HepG2 (cell line): ENCODE measurements around the gene PRELID1. TPM values are rescaled to one million over a fixed set of nuclear protein-coding genes. Genes with fewer than 3 reads are reported as not detected.

Experiments used
- AGO1 ChIP-seq: fragments of 200-400 bp; formaldehyde crosslinking; IDR thresholded peaks from 2 replicates; pipeline ENCODE4 v1.6.1; 2017; ENCODE audit warnings: mild to moderate bottlenecking, low read depth, low read length, moderate library complexity; ENCODE audit not compliant: poor library complexity, severe bottlenecking
- BORCS8-MEF2B ChIP-seq: sonication (generic); formaldehyde crosslinking; IDR thresholded peaks from 2 replicates; pipeline ENCODE4 v1.8.0; 2022; ENCODE audit warnings: mild to moderate bottlenecking, missing genetic modification reagents
- FOXA3 ChIP-seq: IDR thresholded peaks from 2 replicates; pipeline ENCODE4 v1.6.1; 2016; ENCODE audit warnings: missing genetic modification reagents, missing compliant biosample characterization
- MYC ChIP-seq: sonication (generic); formaldehyde crosslinking; IDR thresholded peaks from 2 replicates; pipeline ENCODE4 v1.9.0; 2021; ENCODE audit warnings: missing genetic modification reagents, borderline replicate concordance
- RBM39 ChIP-seq: fragments of 200-400 bp; formaldehyde crosslinking; IDR thresholded peaks from one replicate; pipeline ENCODE4 v1.6.1; 2018; ENCODE audit warnings: antibody characterized with exemption, mild to moderate bottlenecking, low read depth, low read length; ENCODE audit not compliant: poor library complexity, severe bottlenecking
- SMYD3 ChIP-seq: sonication (generic); formaldehyde crosslinking; IDR thresholded peaks from 2 replicates; pipeline ENCODE4 v1.8.1; 2023; ENCODE audit warnings: mild to moderate bottlenecking, missing genetic modification reagents
- TBL1XR1 ChIP-seq: fragments of 150-350 bp; IDR thresholded peaks from 2 replicates; pipeline ENCODE4 v1.6.1; 2014; ENCODE audit warnings: borderline replicate concordance, low read length; ENCODE audit not compliant: partially characterized antibody
- TEAD3 ChIP-seq: optimal IDR thresholded peaks from 2 replicates; pipeline ENCODE3; 2016; ENCODE audit warnings: borderline replicate concordance
- ZFP41 ChIP-seq: sonication (generic); formaldehyde crosslinking; IDR thresholded peaks from 2 replicates; pipeline ENCODE4 v1.4.0; 2020; ENCODE audit warnings: mild to moderate bottlenecking, missing genetic modification reagents, borderline replicate concordance
- ZFYVE20 ChIP-seq: sonication (generic); formaldehyde crosslinking; IDR thresholded peaks from 2 replicates; pipeline ENCODE4 v1.8.0; 2023; ENCODE audit warnings: low read depth, mild to moderate bottlenecking, moderate library complexity, missing genetic modification reagents, borderline replicate concordance
- ZNF256 ChIP-seq: sonication (generic); formaldehyde crosslinking; conservative IDR thresholded peaks from 2 replicates; pipeline ENCODE4 v1.4.0; 2020; ENCODE audit warnings: missing genetic modification reagents
- ZNF703 ChIP-seq: sonication (generic); formaldehyde crosslinking; IDR thresholded peaks from 2 replicates; pipeline ENCODE4 v1.5.1; 2020; ENCODE audit warnings: missing genetic modification reagents, mild to moderate bottlenecking, moderate library complexity, borderline replicate concordance
- ZSCAN31 ChIP-seq: sonication (generic); formaldehyde crosslinking; IDR thresholded peaks from 2 replicates; pipeline ENCODE4 v1.5.0; 2020; ENCODE audit warnings: low read depth, mild to moderate bottlenecking, missing genetic modification reagents
- polyA plus RNA-seq, 8 experiments: library from polyadenylated mRNA; depleted of rRNA in 3 of 8; stranded (reverse) in 7 of 8; unstranded in 1 of 8; fragments of >200 nt; fragmentation: Illumina TruSeq in 4 of 8; extraction: Trizol in 4 of 8; gene quantifications; 2 replicates each; pipeline versions ENCODE4 v1.2.1 to v1.2.3, GENCODE V29; 2011 to 2016; ENCODE audit warnings: low read depth in 4 of 8, missing spikeins in 1 of 8, mixed read lengths in 1 of 8; ENCODE audit not compliant: insufficient read depth in 1 of 8
- total RNA-seq, 5 experiments: library from RNA; depleted of rRNA; stranded (reverse); fragments of >200 nt; fragmentation: Illumina TruSeq; extraction: Trizol; gene quantifications; 2 replicates each; pipeline ENCODE4 v1.2.3, GENCODE V29; 2016; ENCODE audit warnings: low read depth in 1 of 5
- TF ChIP-seq, protein P1 (sequence below), 2 experiments: sonication (generic) in 1 of 2; formaldehyde crosslinking in 1 of 2; IDR thresholded peaks; 2 replicates each; pipeline versions ENCODE4 v1.5.1 to v1.6.1; 2011 to 2020; ENCODE audit warnings: borderline replicate concordance in 1 of 2, low read depth in 1 of 2, low read length in 1 of 2, mild to moderate bottlenecking in 1 of 2, missing genetic modification reagents in 1 of 2, moderate library complexity in 1 of 2
- TF ChIP-seq, protein P2 (sequence below): sonication (generic); formaldehyde crosslinking; conservative IDR thresholded peaks from 2 replicates; pipeline ENCODE4 v1.8.1; 2023; ENCODE audit warnings: missing genetic modification reagents
- TF ChIP-seq, protein P3 (sequence below): sonication (generic); formaldehyde crosslinking; IDR thresholded peaks from 2 replicates; pipeline ENCODE4 v1.4.0; 2020; ENCODE audit warnings: missing genetic modification reagents
- TF ChIP-seq, protein P4 (sequence below): sonication (generic); formaldehyde crosslinking; IDR thresholded peaks from 2 replicates; pipeline ENCODE4 v1.5.1; 2020; ENCODE audit warnings: missing genetic modification reagents, mild to moderate bottlenecking, borderline replicate concordance
- TF ChIP-seq, protein P5 (sequence below): sonication (generic); formaldehyde crosslinking; IDR thresholded peaks from 2 replicates; pipeline ENCODE4 v1.8.1; 2023; ENCODE audit warnings: mild to moderate bottlenecking, missing genetic modification reagents, borderline replicate concordance

Gene PRELID1
- total and polyA plus RNA-seq, 2 of the 13 experiments (the other 11 are each of a cell fraction or from before 2014, with no cell fraction given) = 250 to 271 TPM

DNA sequence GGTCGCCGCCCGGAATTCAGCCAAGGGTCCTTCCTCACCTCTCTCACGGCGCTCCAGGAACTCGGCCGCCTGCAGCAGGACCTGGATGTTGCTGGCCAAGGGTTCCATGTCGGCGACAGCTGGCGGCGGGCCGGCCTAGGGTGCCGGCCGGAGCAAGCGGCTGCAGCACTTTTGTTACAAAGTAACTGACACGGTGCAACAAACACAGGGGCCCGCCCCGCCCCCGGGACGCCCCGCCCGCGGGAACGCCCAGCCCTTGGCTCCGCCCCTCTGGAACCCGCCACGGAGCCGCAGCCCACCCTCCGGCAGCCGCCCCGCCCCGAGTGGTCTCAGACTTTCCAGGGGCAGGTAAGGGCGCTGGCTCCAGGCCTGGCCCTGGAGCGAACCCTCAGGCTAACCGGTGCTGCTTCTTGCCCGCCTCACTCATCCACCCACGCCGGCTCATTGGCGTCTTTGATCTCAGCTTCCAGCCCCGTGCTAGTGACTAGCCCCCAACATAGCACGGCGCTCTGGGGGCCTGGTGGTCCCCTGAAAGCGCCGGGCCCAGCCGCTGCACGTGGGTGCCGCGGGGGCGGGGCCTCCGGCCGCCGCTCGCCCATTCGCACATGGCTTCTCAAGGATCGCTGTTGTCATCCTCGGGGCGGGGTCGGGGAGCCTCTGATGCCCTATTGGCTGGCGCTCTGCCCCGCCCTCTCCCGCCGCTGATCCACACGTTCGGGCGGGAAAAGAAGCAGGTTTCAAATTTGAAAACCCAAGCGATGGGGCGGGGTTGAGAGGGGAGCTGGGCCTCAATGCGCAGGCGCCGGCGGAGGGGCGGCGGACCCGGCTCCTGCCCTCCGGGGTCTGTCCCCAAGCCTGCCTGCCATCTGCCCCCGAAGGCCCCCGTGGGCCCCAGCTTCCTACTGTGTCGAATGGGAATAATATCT lies 8.4 kb downstream of the PRELID1 start, which contains the start of gene MXD3 (continued):
- TF ChIP-seq, protein P1, sequence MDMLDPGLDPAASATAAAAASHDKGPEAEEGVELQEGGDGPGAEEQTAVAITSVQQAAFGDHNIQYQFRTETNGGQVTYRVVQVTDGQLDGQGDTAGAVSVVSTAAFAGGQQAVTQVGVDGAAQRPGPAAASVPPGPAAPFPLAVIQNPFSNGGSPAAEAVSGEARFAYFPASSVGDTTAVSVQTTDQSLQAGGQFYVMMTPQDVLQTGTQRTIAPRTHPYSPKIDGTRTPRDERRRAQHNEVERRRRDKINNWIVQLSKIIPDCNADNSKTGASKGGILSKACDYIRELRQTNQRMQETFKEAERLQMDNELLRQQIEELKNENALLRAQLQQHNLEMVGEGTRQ (IDR thresholded peaks at IDR 0.05; ENCODE audit: low read depth, low read length) = peak; percentile 46; the same call in 1 of the 2 replicates
- TF ChIP-seq, protein P1 (CRISPR knock-in tag; IDR thresholded peaks at IDR 0.05; ENCODE audit: borderline replicate concordance) = no peak; the same call in 1 of the 2 replicates
- TF ChIP-seq, protein P2, sequence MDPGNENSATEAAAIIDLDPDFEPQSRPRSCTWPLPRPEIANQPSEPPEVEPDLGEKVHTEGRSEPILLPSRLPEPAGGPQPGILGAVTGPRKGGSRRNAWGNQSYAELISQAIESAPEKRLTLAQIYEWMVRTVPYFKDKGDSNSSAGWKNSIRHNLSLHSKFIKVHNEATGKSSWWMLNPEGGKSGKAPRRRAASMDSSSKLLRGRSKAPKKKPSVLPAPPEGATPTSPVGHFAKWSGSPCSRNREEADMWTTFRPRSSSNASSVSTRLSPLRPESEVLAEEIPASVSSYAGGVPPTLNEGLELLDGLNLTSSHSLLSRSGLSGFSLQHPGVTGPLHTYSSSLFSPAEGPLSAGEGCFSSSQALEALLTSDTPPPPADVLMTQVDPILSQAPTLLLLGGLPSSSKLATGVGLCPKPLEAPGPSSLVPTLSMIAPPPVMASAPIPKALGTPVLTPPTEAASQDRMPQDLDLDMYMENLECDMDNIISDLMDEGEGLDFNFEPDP (CRISPR knock-in tag) = no peak
- peak; percentile 67 for TF ChIP-seq BORCS8-MEF2B
- TF ChIP-seq, protein P3, sequence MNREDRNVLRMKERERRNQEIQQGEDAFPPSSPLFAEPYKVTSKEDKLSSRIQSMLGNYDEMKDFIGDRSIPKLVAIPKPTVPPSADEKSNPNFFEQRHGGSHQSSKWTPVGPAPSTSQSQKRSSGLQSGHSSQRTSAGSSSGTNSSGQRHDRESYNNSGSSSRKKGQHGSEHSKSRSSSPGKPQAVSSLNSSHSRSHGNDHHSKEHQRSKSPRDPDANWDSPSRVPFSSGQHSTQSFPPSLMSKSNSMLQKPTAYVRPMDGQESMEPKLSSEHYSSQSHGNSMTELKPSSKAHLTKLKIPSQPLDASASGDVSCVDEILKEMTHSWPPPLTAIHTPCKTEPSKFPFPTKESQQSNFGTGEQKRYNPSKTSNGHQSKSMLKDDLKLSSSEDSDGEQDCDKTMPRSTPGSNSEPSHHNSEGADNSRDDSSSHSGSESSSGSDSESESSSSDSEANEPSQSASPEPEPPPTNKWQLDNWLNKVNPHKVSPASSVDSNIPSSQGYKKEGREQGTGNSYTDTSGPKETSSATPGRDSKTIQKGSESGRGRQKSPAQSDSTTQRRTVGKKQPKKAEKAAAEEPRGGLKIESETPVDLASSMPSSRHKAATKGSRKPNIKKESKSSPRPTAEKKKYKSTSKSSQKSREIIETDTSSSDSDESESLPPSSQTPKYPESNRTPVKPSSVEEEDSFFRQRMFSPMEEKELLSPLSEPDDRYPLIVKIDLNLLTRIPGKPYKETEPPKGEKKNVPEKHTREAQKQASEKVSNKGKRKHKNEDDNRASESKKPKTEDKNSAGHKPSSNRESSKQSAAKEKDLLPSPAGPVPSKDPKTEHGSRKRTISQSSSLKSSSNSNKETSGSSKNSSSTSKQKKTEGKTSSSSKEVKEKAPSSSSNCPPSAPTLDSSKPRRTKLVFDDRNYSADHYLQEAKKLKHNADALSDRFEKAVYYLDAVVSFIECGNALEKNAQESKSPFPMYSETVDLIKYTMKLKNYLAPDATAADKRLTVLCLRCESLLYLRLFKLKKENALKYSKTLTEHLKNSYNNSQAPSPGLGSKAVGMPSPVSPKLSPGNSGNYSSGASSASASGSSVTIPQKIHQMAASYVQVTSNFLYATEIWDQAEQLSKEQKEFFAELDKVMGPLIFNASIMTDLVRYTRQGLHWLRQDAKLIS = no peak
- 0 out of 2 replicates have a peak, but pooled peaks have one; percentile 26 for TF ChIP-seq SMYD3 (CRISPR knock-in tag)
- TF ChIP-seq, protein P4, sequence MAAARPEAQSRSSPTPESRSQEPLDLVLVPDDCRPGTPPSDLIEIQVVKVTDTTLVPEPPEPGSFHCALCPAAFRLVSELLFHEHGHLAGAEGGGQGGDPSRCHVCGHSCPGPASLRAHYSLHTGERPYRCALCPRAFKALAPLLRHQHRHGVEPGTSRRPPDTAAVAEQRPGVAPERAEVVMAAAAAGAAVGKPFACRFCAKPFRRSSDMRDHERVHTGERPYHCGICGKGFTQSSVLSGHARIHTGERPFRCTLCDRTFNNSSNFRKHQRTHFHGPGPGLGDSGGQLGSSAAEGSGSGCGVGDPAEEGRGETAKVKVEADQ (CRISPR knock-in tag) = no peak
- peak; percentile 23; the same call in 1 of the 2 replicates for TF ChIP-seq FOXA3 (CRISPR knock-in tag)
- TF ChIP-seq ZNF703 (CRISPR knock-in tag) = no peak
- peak; percentile 98 for TF ChIP-seq MYC (CRISPR knock-in tag)
- no peak for TF ChIP-seq ZNF256
- peak; percentile 10 for TF ChIP-seq TEAD3
- TF ChIP-seq RBM39 = peak; percentile 82
- no peak for TF ChIP-seq TBL1XR1
- TF ChIP-seq ZFYVE20 (CRISPR knock-in tag) = no peak
- TF ChIP-seq AGO1 = peak; percentile 46
- no peak for TF ChIP-seq ZFP41 (CRISPR knock-in tag)
- TF ChIP-seq, protein P5, sequence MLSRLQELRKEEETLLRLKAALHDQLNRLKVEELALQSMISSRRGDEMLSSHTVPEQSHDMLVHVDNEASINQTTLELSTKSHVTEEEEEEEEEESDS = no peak
- no peak for TF ChIP-seq ZSCAN31 (CRISPR knock-in tag)
